HepG2 (cell line): Measurements from ENCODE around the gene EPN2. TPM values are rescaled to one million over a fixed set of nuclear protein-coding genes. Genes with fewer than 3 reads are reported as not detected.
A peak's percentile ranks its signal among the peaks of the same experiment; 100 is the strongest.

ENCODE experiments used
- BRCA1 ChIP-seq: sonication (generic); formaldehyde crosslinking; IDR thresholded peaks from 2 replicates; pipeline ENCODE4 v1.4.0; 2020; ENCODE audit warnings: missing genetic modification reagents
- CBX5 ChIP-seq: sonication (generic); formaldehyde crosslinking; IDR thresholded peaks from 2 replicates; pipeline ENCODE4 v1.4.0; 2020; ENCODE audit warnings: missing genetic modification reagents, borderline replicate concordance
- CHD2 ChIP-seq: IDR thresholded peaks from 2 replicates; pipeline ENCODE4 v1.6.1; 2011; ENCODE audit warnings: low read depth, low read length, improper control_type of control experiment
- DMAP1 ChIP-seq: IDR thresholded peaks from 2 replicates; pipeline ENCODE4 v1.6.1; 2016
- FOXJ3 ChIP-seq: sonication (generic); formaldehyde crosslinking; IDR thresholded peaks from 2 replicates; pipeline ENCODE4 v1.4.0; 2020; ENCODE audit warnings: missing genetic modification reagents, mild to moderate bottlenecking, borderline replicate concordance
- FOXP1 ChIP-seq, 2 experiments: fragments of 450-650 bp in 1 of 2; IDR thresholded peaks; 2 replicates each; pipeline ENCODE4 v1.6.1; 2017 to 2018; ENCODE audit warnings: antibody characterized with exemption in 1 of 2
- MBNL3 ChIP-seq: fragments of 250-450 bp; sonication (Bioruptor Pico); conservative IDR thresholded peaks from 2 replicates; pipeline ENCODE4 v1.8.0; 2022; ENCODE audit warnings: mild to moderate bottlenecking, inconsistent platforms
- RBM22 ChIP-seq: fragments of 200-400 bp; formaldehyde crosslinking; optimal IDR thresholded peaks from 2 replicates; pipeline ENCODE3; 2017; ENCODE audit warnings: mild to moderate bottlenecking, low read length, moderate library complexity
- RXRB ChIP-seq: IDR thresholded peaks from 2 replicates; pipeline ENCODE4 v1.6.1; 2016; ENCODE audit warnings: borderline replicate concordance, missing genetic modification reagents, missing compliant biosample characterization
- SNRNP70 ChIP-seq: fragments of 200-400 bp; formaldehyde crosslinking; IDR thresholded peaks from 2 replicates; pipeline ENCODE4 v1.6.1; 2017; ENCODE audit warnings: mild to moderate bottlenecking, low read depth, low read length, moderate library complexity
- SRY ChIP-seq: sonication (generic); formaldehyde crosslinking; IDR thresholded peaks from 2 replicates; pipeline ENCODE4 v1.8.0; 2022; ENCODE audit warnings: mild to moderate bottlenecking, missing genetic modification reagents
- TEAD2 ChIP-seq: sonication (generic); formaldehyde crosslinking; IDR thresholded peaks from 2 replicates; pipeline ENCODE4 v1.9.0; 2021; ENCODE audit warnings: missing genetic modification reagents
- ZBTB7B ChIP-seq: sonication (generic); formaldehyde crosslinking; IDR thresholded peaks from 2 replicates; pipeline ENCODE4 v1.4.0; 2020; ENCODE audit warnings: missing genetic modification reagents
- ZFP90 ChIP-seq: sonication (generic); formaldehyde crosslinking; IDR thresholded peaks from 2 replicates; pipeline ENCODE4 v1.8.0; 2022; ENCODE audit warnings: missing genetic modification reagents, mild to moderate bottlenecking, inconsistent platforms, borderline replicate concordance
- ZNF263 ChIP-seq: sonication (generic); formaldehyde crosslinking; IDR thresholded peaks from 2 replicates; pipeline ENCODE4 v1.4.0; 2020; ENCODE audit warnings: missing genetic modification reagents
- ZNF317 ChIP-seq: sonication (generic); formaldehyde crosslinking; IDR thresholded peaks from 2 replicates; pipeline ENCODE4 v1.5.0; 2020; ENCODE audit warnings: mild to moderate bottlenecking, missing genetic modification reagents
- polyA plus RNA-seq, 8 experiments: library from polyadenylated mRNA; depleted of rRNA in 3 of 8; stranded (reverse) in 7 of 8; unstranded in 1 of 8; fragments of >200 nt; fragmentation: Illumina TruSeq in 4 of 8; extraction: Trizol in 4 of 8; gene quantifications; 2 replicates each; pipeline versions ENCODE4 v1.2.1 to v1.2.3, GENCODE V29; 2011 to 2016; ENCODE audit warnings: low read depth in 4 of 8, missing spikeins in 1 of 8, mixed read lengths in 1 of 8; ENCODE audit not compliant: insufficient read depth in 1 of 8
- total RNA-seq, 5 experiments: library from RNA; depleted of rRNA; stranded (reverse); fragments of >200 nt; fragmentation: Illumina TruSeq; extraction: Trizol; gene quantifications; 2 replicates each; pipeline ENCODE4 v1.2.3, GENCODE V29; 2016; ENCODE audit warnings: low read depth in 1 of 5
- TF ChIP-seq, protein P1 (sequence below): sonication (generic); formaldehyde crosslinking; IDR thresholded peaks from 2 replicates; pipeline ENCODE4 v1.4.0; 2020; ENCODE audit warnings: low read depth, missing genetic modification reagents
- TF ChIP-seq, protein P2 (sequence below): sonication (generic); formaldehyde crosslinking; IDR thresholded peaks from 2 replicates; pipeline ENCODE4 v1.5.0; 2020; ENCODE audit warnings: mild to moderate bottlenecking, missing genetic modification reagents
- TF ChIP-seq, protein P3 (sequence below): sonication (generic); formaldehyde crosslinking; IDR thresholded peaks from 2 replicates; pipeline ENCODE4 v1.9.0; 2021; ENCODE audit warnings: missing genetic modification reagents, borderline replicate concordance
- TF ChIP-seq, protein P4 (sequence below): sonication (generic); formaldehyde crosslinking; IDR thresholded peaks from 2 replicates; pipeline ENCODE4 v1.5.1; 2020; ENCODE audit warnings: mild to moderate bottlenecking, missing genetic modification reagents, moderate library complexity

Gene EPN2
- total and polyA plus RNA-seq, 2 of the 13 experiments (the other 11 are each of a cell fraction or from before 2014, with no cell fraction given) = 7.8 to 19.2 TPM

DNA sequence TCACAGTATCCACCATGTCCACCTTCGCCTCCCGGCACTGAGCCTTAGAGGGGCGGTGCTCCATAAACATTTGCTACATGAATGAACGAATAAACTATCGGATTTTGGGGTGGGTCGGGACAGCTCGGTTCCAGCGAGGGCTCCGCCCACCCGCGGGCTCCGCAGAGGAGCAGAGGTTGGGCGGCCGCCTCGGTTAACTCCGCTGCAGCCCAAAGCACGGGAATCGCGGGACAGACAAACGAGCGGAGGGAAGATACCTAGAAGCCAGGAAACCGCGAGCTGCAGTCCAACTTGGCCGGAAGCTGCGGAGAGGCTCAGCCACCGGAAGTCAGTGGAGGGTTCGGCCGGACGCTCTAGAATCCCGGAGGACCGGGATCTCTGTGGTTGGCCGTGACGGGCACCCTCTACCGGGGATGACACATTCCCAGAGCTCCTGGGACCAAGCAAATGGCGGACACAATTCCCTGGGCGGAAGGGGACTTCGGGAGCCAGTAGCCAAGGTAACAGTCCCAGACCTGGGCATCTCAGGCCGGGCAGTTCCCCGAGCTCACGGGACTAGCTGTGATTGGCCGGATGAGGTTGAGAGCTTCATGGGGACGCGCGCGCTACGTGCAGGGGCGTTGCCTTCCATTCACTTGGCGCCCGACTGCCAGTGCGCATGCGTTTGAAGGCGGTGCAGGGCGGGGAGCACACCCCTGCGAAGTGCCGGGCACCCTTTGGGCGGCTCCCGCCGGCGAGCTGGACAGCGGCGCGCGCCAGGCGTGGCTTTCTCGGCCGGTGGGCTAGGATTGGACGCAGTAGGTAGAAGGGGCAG, 140.6 kb downstream of the EPN2 start (continued):
- TF ChIP-seq, protein P1, sequence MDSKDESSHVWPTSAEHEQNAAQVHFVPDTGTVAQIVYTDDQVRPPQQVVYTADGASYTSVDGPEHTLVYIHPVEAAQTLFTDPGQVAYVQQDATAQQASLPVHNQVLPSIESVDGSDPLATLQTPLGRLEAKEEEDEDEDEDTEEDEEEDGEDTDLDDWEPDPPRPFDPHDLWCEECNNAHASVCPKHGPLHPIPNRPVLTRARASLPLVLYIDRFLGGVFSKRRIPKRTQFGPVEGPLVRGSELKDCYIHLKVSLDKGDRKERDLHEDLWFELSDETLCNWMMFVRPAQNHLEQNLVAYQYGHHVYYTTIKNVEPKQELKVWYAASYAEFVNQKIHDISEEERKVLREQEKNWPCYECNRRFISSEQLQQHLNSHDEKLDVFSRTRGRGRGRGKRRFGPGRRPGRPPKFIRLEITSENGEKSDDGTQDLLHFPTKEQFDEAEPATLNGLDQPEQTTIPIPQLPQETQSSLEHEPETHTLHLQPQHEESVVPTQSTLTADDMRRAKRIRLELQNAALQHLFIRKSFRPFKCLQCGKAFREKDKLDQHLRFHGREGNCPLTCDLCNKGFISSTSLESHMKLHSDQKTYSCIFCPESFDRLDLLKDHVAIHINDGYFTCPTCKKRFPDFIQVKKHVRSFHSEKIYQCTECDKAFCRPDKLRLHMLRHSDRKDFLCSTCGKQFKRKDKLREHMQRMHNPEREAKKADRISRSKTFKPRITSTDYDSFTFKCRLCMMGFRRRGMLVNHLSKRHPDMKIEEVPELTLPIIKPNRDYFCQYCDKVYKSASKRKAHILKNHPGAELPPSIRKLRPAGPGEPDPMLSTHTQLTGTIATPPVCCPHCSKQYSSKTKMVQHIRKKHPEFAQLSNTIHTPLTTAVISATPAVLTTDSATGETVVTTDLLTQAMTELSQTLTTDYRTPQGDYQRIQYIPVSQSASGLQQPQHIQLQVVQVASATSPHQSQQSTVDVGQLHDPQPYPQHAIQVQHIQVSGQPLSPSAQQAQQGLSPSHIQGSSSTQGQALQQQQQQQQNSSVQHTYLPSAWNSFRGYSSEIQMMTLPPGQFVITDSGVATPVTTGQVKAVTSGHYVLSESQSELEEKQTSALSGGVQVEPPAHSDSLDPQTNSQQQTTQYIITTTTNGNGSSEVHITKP = 0 out of 2 replicates have a peak, but pooled peaks have one; percentile 73
- TF ChIP-seq RBM22 = no peak
- TF ChIP-seq RXRB (CRISPR knock-in tag) = peak; percentile 9
- TF ChIP-seq FOXJ3 = peak; percentile 70; the same call in 1 of the 2 replicates
- peak; percentile 14; the same call in 1 of the 2 replicates for TF ChIP-seq ZNF263 (CRISPR knock-in tag)
- no peak for TF ChIP-seq MBNL3 (CRISPR knock-in tag)
- TF ChIP-seq, protein P2, sequence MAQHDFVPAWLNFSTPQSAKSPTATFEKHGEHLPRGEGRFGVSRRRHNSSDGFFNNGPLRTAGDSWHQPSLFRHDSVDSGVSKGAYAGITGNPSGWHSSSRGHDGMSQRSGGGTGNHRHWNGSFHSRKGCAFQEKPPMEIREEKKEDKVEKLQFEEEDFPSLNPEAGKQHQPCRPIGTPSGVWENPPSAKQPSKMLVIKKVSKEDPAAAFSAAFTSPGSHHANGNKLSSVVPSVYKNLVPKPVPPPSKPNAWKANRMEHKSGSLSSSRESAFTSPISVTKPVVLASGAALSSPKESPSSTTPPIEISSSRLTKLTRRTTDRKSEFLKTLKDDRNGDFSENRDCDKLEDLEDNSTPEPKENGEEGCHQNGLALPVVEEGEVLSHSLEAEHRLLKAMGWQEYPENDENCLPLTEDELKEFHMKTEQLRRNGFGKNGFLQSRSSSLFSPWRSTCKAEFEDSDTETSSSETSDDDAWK (CRISPR knock-in tag) = no peak
- no peak for TF ChIP-seq DMAP1 (CRISPR knock-in tag)
- peak; percentile 86; the same call in 1 of the 2 replicates for TF ChIP-seq ZFP90
- no peak for TF ChIP-seq ZNF317 (CRISPR knock-in tag)
- TF ChIP-seq, protein P3, sequence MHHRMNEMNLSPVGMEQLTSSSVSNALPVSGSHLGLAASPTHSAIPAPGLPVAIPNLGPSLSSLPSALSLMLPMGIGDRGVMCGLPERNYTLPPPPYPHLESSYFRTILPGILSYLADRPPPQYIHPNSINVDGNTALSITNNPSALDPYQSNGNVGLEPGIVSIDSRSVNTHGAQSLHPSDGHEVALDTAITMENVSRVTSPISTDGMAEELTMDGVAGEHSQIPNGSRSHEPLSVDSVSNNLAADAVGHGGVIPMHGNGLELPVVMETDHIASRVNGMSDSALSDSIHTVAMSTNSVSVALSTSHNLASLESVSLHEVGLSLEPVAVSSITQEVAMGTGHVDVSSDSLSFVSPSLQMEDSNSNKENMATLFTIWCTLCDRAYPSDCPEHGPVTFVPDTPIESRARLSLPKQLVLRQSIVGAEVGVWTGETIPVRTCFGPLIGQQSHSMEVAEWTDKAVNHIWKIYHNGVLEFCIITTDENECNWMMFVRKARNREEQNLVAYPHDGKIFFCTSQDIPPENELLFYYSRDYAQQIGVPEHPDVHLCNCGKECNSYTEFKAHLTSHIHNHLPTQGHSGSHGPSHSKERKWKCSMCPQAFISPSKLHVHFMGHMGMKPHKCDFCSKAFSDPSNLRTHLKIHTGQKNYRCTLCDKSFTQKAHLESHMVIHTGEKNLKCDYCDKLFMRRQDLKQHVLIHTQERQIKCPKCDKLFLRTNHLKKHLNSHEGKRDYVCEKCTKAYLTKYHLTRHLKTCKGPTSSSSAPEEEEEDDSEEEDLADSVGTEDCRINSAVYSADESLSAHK (CRISPR knock-in tag) = no peak
- no peak for TF ChIP-seq TEAD2
- TF ChIP-seq SRY (CRISPR knock-in tag) = peak; percentile 69
- no peak for TF ChIP-seq SNRNP70
- no peak for TF ChIP-seq CBX5 (CRISPR knock-in tag)
- no peak for TF ChIP-seq FOXP1 (IDR thresholded peaks at IDR 0.05)
- peak; percentile 11; the same call in 1 of the 2 replicates for TF ChIP-seq FOXP1 (CRISPR knock-in tag; IDR thresholded peaks at IDR 0.05)
- TF ChIP-seq, protein P4, sequence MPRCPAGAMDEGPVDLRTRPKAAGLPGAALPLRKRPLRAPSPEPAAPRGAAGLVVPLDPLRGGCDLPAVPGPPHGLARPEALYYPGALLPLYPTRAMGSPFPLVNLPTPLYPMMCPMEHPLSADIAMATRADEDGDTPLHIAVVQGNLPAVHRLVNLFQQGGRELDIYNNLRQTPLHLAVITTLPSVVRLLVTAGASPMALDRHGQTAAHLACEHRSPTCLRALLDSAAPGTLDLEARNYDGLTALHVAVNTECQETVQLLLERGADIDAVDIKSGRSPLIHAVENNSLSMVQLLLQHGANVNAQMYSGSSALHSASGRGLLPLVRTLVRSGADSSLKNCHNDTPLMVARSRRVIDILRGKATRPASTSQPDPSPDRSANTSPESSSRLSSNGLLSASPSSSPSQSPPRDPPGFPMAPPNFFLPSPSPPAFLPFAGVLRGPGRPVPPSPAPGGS (CRISPR knock-in tag) = peak; percentile 85
- peak; percentile 90 for TF ChIP-seq CHD2
- 0 out of 2 replicates have a peak, but pooled peaks have one; percentile 38 for TF ChIP-seq ZBTB7B (CRISPR knock-in tag)
- peak; percentile 91 for TF ChIP-seq BRCA1
